ENCODE data around the gene PTGIS. TPM values are rescaled to one million over a fixed set of nuclear protein-coding genes. Genes with fewer than 3 reads are reported as not detected.
A peak's percentile ranks its signal among the peaks of the same experiment; 100 is the strongest.

PTGIS gene
- total and polyA plus RNA-seq, 2 experiments from 2014 or later: 109 to 192 TPM

- no peaks in the 10 kb centered on the region for H3K79me2 ChIP-seq (ENCODE audit: insufficient read depth)
- TF ChIP-seq EZH2 (IDR thresholded peaks at IDR 0.05; ENCODE audit: insufficient read depth, poor library complexity, severe bottlenecking): no peak
- TF ChIP-seq EZH2phosphoT487 (IDR thresholded peaks at IDR 0.05; ENCODE audit: insufficient read depth, low read depth): no peak
- H3K4me1 ChIP-seq (ENCODE audit: insufficient read depth): peaks cover 68% of the 10 kb centered on the region
- peak overlapping the region; percentile 92 for H3K27ac ChIP-seq
- no peak overlapping the region for H3K4me3 ChIP-seq
- no peaks in the 10 kb centered on the region for H3K36me3 ChIP-seq (ENCODE audit: low read depth)
- peak; percentile 81 for DNase-seq
- H3K9ac ChIP-seq: peak overlapping the region; percentile 78
- H3K9me3 ChIP-seq (ENCODE audit: low read depth): no peaks in the 10 kb centered on the region
- 5 to 10% methylated on average over 10 of the region's 10 CpGs for WGBS, 2 experiments (ENCODE audit: low coverage in 1 of 2, low lambda C conversion rate in 2 of 2, missing lambda C conversion rate in 2 of 2)
- no peaks in the 10 kb centered on the region for H4K20me1 ChIP-seq (ENCODE audit: insufficient read depth)
- no peaks in the 10 kb centered on the region for H3K27me3 ChIP-seq (replicated peaks; ENCODE audit: insufficient read depth)
- in situ Hi-C loops (cut with MboI): no loop called here
- H2AFZ ChIP-seq: no peak overlapping the region
- H3F3A ChIP-seq (ENCODE audit: insufficient read depth): peaks cover 63% of the 10 kb centered on the region
- no peaks in the 10 kb centered on the region for H3K9me2 ChIP-seq (ENCODE audit: insufficient read depth)
- H3K4me2 ChIP-seq (ENCODE audit: unreplicated experiment): peak overlapping the region; percentile 13
Observed at GRCh38 chr20:49587111-49587570, 19.2 kb upstream of the PTGIS start.

GRCh38 chr20:49585585-49586245 lies 17.8 kb upstream of the PTGIS start:
- peak; percentile 35 for DNase-seq
- Histone ChIP-seq H3K79me2 (ENCODE audit: insufficient read depth) (no peaks in the 10 kb centered on the region), H2AFZ (no peak overlapping the region), H3K9me2 (ENCODE audit: insufficient read depth) (no peaks in the 10 kb centered on the region), H3K27me3 (replicated peaks; ENCODE audit: insufficient read depth) (no peaks in the 10 kb centered on the region), H4K20me1 (ENCODE audit: insufficient read depth) (no peaks in the 10 kb centered on the region), H3K4me3 (no peak overlapping the region), H3K4me1 (ENCODE audit: insufficient read depth) (peaks cover 62% of the 10 kb centered on the region), H3K4me2 (ENCODE audit: unreplicated experiment) (no peak overlapping the region), H3K9me3 (ENCODE audit: low read depth) (no peaks in the 10 kb centered on the region), H3K27ac (peak overlapping the region; percentile 92), H3K9ac (no peak overlapping the region), H3F3A (ENCODE audit: insufficient read depth) (peaks cover 64% of the 10 kb centered on the region), H3K36me3 (ENCODE audit: low read depth) (no peaks in the 10 kb centered on the region)
- in situ Hi-C loops (cut with MboI): no loop called here
- WGBS, 2 experiments (ENCODE audit: low coverage in 1 of 2, low lambda C conversion rate in 2 of 2, missing lambda C conversion rate in 2 of 2): 75 to 82% methylated on average over 9 of the region's 9 CpGs
- TF ChIP-seq EZH2 (IDR thresholded peaks at IDR 0.05; ENCODE audit: insufficient read depth, poor library complexity, severe bottlenecking) (no peak), EZH2phosphoT487 (IDR thresholded peaks at IDR 0.05; ENCODE audit: insufficient read depth, low read depth) (no peak)

- H3K4me1 ChIP-seq (ENCODE audit: insufficient read depth): peaks cover 67% of the 10 kb centered on the region
- DNase-seq: peak; percentile 44
- no peak overlapping the region for H3K4me2 ChIP-seq (ENCODE audit: unreplicated experiment)
- in situ Hi-C loops (cut with MboI): no loop called here
- H3K36me3 ChIP-seq (ENCODE audit: low read depth): no peaks in the 10 kb centered on the region
- H3K27me3 ChIP-seq (replicated peaks; ENCODE audit: insufficient read depth): no peaks in the 10 kb centered on the region
- peak overlapping the region; percentile 76 for H3K27ac ChIP-seq
- H3K4me3 ChIP-seq: no peak overlapping the region
- no peaks in the 10 kb centered on the region for H3K9me2 ChIP-seq (ENCODE audit: insufficient read depth)
- no peaks in the 10 kb centered on the region for H4K20me1 ChIP-seq (ENCODE audit: insufficient read depth)
- TF ChIP-seq EZH2phosphoT487 (IDR thresholded peaks at IDR 0.05; ENCODE audit: insufficient read depth, low read depth): no peak
- no peak for TF ChIP-seq EZH2 (IDR thresholded peaks at IDR 0.05; ENCODE audit: insufficient read depth, poor library complexity, severe bottlenecking)
- H3K79me2 ChIP-seq (ENCODE audit: insufficient read depth): no peaks in the 10 kb centered on the region
- H2AFZ ChIP-seq: no peak overlapping the region
- peaks cover 65% of the 10 kb centered on the region for H3F3A ChIP-seq (ENCODE audit: insufficient read depth)
- no peaks in the 10 kb centered on the region for H3K9me3 ChIP-seq (ENCODE audit: low read depth)
- WGBS, 2 experiments (ENCODE audit: low coverage in 1 of 2, low lambda C conversion rate in 2 of 2, missing lambda C conversion rate in 2 of 2): 52 to 58% methylated on average over 14 of the region's 14 CpGs
- peak overlapping the region; percentile 55 for H3K9ac ChIP-seq
Observed at GRCh38 chr20:49584418-49585382, 16.8 kb upstream of the PTGIS start.

GRCh38 chr20:49583669-49584417 lies 15.9 kb upstream of the PTGIS start:
- H3K9me2 ChIP-seq (ENCODE audit: insufficient read depth): no peaks in the 10 kb centered on the region
- H3K36me3 ChIP-seq (ENCODE audit: low read depth): no peaks in the 10 kb centered on the region
- H3K79me2 ChIP-seq (ENCODE audit: insufficient read depth): no peaks in the 10 kb centered on the region
- in situ Hi-C loops (cut with MboI): no loop called here
- H2AFZ ChIP-seq: no peak overlapping the region
- H3K9me3 ChIP-seq (ENCODE audit: low read depth): no peaks in the 10 kb centered on the region
- 43 to 45% methylated on average over 12 of the region's 12 CpGs for WGBS, 2 experiments (ENCODE audit: low coverage in 1 of 2, low lambda C conversion rate in 2 of 2, missing lambda C conversion rate in 2 of 2)
- TF ChIP-seq EZH2phosphoT487 (IDR thresholded peaks at IDR 0.05; ENCODE audit: insufficient read depth, low read depth) (no peak), EZH2 (IDR thresholded peaks at IDR 0.05; ENCODE audit: insufficient read depth, poor library complexity, severe bottlenecking) (no peak)
- peak overlapping the region; percentile 55 for H3K9ac ChIP-seq
- peak; percentile 86 for DNase-seq
- H3K27ac ChIP-seq: peak overlapping the region; percentile 76
- H3K4me3 ChIP-seq: no peak overlapping the region
- H3F3A ChIP-seq (ENCODE audit: insufficient read depth): peaks cover 62% of the 10 kb centered on the region
- H3K4me2 ChIP-seq (ENCODE audit: unreplicated experiment): no peak overlapping the region
- no peaks in the 10 kb centered on the region for H3K27me3 ChIP-seq (replicated peaks; ENCODE audit: insufficient read depth)
- peaks cover 67% of the 10 kb centered on the region for H3K4me1 ChIP-seq (ENCODE audit: insufficient read depth)
- no peaks in the 10 kb centered on the region for H4K20me1 ChIP-seq (ENCODE audit: insufficient read depth)
